Measurements from ENCODE around the gene SAP30L. TPM values are rescaled to one million over a fixed set of nuclear protein-coding genes. Genes with fewer than 3 reads are reported as not detected.
A peak's percentile ranks its signal among the peaks of the same experiment; 100 is the strongest.

SAP30L gene
- 10 to 100 TPM; 40.5 to 43.4 TPM for total RNA-seq
- polyA plus RNA-seq = 10 to 100 TPM; 26.7 to 28.8 TPM
- long read RNA-seq, donor 1, partial matches to known transcripts = 0 of 9 reads
- long read RNA-seq, donor 1, other reads (novel, unspliced or antisense) = 8 of 9 reads
- long read RNA-seq, donor 2, full-length matches to known transcripts = 21 of 29 reads
- long read RNA-seq, donor 2, partial matches to known transcripts = 0 of 29 reads
- long read RNA-seq, donor 2, other reads (novel, unspliced or antisense) = 8 of 29 reads

DNA sequence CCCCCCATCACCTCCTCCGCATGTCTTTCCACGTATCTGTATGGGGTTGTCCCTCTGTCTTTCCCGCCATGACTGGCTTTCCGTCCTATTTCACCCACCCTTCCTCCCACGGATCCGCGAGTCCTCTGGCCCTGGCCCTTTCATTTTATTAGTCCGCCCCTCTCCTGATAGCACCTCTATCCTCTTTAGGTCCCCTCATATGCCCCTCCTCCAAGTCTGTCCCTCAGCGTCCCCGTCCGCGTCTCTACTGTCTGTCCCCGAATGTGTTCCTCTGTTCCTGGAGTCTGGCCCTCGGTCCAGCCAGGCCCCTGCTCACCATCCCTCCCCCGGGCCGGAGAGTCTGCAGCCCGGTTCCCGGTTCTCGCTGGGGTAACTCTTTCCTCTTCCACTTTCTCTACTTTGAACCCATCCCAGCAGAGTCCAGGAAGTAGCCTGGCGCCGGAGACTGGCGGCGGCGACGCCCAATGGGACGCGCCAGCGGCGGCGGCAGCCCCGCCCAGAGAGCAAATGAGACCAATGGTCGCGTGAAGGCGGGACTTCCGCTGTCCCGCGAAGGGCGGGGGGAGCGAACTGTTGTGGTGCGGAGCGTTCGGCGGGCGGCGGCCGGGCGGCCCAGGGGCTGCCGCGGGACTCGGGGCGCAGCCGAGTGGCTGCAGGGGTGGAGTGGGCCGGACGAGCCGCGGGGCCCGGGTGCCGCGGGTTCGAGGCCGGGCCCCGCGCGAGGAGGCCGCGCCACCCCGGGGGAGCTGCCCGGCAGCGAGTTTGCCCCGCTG, at the start of gene SAP30L:
TSS of gene SAP30L (plus strand) at position 576 of the 773 bp plus-strand sequence. CDS start 608 bp downstream, outside the sequence.
- Histone ChIP-seq H3K27ac (ENCODE audit: low read depth in 1 of 2, low read length in 2 of 2) (peak within 1 kb of the TSS in 1 of 2 donors; percentile 53), H3K27me3 (ENCODE audit: control insufficient read depth in 1 of 2, insufficient read depth in 2 of 2, low read length in 1 of 2) (no peaks in the 10 kb centered on the region), H3K4me3 (ENCODE audit: low read length in 2 of 2) (peak within 1 kb of the TSS; percentile 89 to 98), H3K36me3 (ENCODE audit: control insufficient read depth in 1 of 2, insufficient read depth in 2 of 2, low read length in 1 of 2) (no peaks in the 10 kb centered on the region), H3K9me3 (ENCODE audit: control insufficient read depth, low read length) (no peaks in the 10 kb centered on the region), H3K4me1 (ENCODE audit: control insufficient read depth in 1 of 2, insufficient read depth in 2 of 2, low read length in 2 of 2) (no peaks in the 10 kb centered on the region)
- peak; percentile 96 to 97 for DNase-seq
- intact Hi-C loops (cut with DNase I) = no loop called here
- peak; percentile 98 for ATAC-seq (ENCODE audit: low FRiP score)
- 0% methylated on average over 47 to 70 of the region's 70 CpGs for WGBS, 2 donors

- no peaks in the 10 kb centered on the region for H3K27me3 ChIP-seq (ENCODE audit: control insufficient read depth in 1 of 2, insufficient read depth in 2 of 2, low read length in 1 of 2)
- no peaks in the 10 kb centered on the region for H3K4me1 ChIP-seq (ENCODE audit: control insufficient read depth in 1 of 2, insufficient read depth in 2 of 2, low read length in 2 of 2)
- ATAC-seq (ENCODE audit: low FRiP score) (no peak), DNase-seq (no peak)
- no peak overlapping the region for H3K27ac ChIP-seq (ENCODE audit: low read depth in 1 of 2, low read length in 2 of 2)
- H3K9me3 ChIP-seq (ENCODE audit: control insufficient read depth, low read length) = no peaks in the 10 kb centered on the region
- intact Hi-C loops (cut with DNase I) = no loop called here
- no peak overlapping the region for H3K4me3 ChIP-seq (ENCODE audit: low read length in 2 of 2)
- WGBS, 2 donors = 85 to 100% methylated on average over 3 of the region's 3 CpGs
- H3K36me3 ChIP-seq (ENCODE audit: control insufficient read depth in 1 of 2, insufficient read depth in 2 of 2, low read length in 1 of 2) = peaks cover 0 to 2% of the 10 kb centered on the region in 2 donors
Measured at GRCh38 chr5:154396128-154396527, 49.7 kb upstream of the SAP30L start.

- Histone ChIP-seq H3K36me3 (ENCODE audit: control insufficient read depth in 1 of 2, insufficient read depth in 2 of 2, low read length in 1 of 2) (no peaks in the 10 kb centered on the region), H3K9me3 (ENCODE audit: control insufficient read depth, low read length) (no peaks in the 10 kb centered on the region), H3K27ac (ENCODE audit: low read depth in 1 of 2, low read length in 2 of 2) (no peak overlapping the region), H3K4me1 (ENCODE audit: control insufficient read depth in 1 of 2, insufficient read depth in 2 of 2, low read length in 2 of 2) (no peaks in the 10 kb centered on the region), H3K4me3 (ENCODE audit: low read length in 2 of 2) (no peak overlapping the region), H3K27me3 (ENCODE audit: control insufficient read depth in 1 of 2, insufficient read depth in 2 of 2, low read length in 1 of 2) (no peaks in the 10 kb centered on the region)
- no peak for ATAC-seq (ENCODE audit: low FRiP score)
- intact Hi-C loops (cut with DNase I) = no loop called here
- DNase-seq = no peak
- 46 to 51% methylated on average over 10 of the region's 10 CpGs for WGBS, 2 donors
Measured at GRCh38 chr5:154397652-154398406, 48.0 kb upstream of the SAP30L start.

DNA sequence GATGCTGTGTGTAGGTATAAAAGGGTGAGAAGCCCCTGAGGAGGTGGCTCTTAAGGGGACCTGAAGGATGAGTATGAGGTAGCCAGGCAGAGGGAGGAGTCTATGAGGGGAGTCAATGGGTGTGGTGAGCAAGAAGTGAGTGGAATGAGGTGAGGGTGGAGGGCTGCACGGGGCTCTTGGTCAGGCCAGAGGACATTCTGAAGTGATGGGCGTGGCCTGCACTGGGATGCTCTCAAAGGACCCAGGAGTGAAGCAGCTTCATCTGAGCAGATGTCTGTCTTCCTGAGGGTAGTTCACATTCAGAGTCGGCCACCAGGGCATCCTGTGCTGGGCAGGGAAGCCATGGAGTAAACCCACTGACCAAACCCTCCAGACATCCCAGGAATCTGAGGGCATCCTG, 45.1 kb upstream of the SAP30L start:
- intact Hi-C loops (cut with DNase I) = loop anchor here in 1 of 2 donors (10.0 kb wide), 1 partner anchor 426 kb away; no protein-coding TSS in a partner anchor
- no peak overlapping the region for H3K27ac ChIP-seq (ENCODE audit: low read depth in 1 of 2, low read length in 2 of 2)
- no peak for ATAC-seq (ENCODE audit: low FRiP score)
- no peaks in the 10 kb centered on the region for H3K9me3 ChIP-seq (ENCODE audit: control insufficient read depth, low read length)
- no peaks in the 10 kb centered on the region for H3K27me3 ChIP-seq (ENCODE audit: control insufficient read depth in 1 of 2, insufficient read depth in 2 of 2, low read length in 1 of 2)
- no peaks in the 10 kb centered on the region for H3K4me1 ChIP-seq (ENCODE audit: control insufficient read depth in 1 of 2, insufficient read depth in 2 of 2, low read length in 2 of 2)
- 83 to 84% methylated on average over 3 of the region's 3 CpGs for WGBS, 2 donors
- no peaks in the 10 kb centered on the region for H3K36me3 ChIP-seq (ENCODE audit: control insufficient read depth in 1 of 2, insufficient read depth in 2 of 2, low read length in 1 of 2)
- H3K4me3 ChIP-seq (ENCODE audit: low read length in 2 of 2) = no peak overlapping the region
- DNase-seq = no peak

GRCh38 chr5:154401355-154401754, 44.4 kb upstream of the SAP30L start:
- Histone ChIP-seq H3K4me3 (ENCODE audit: low read length in 2 of 2) (no peak overlapping the region), H3K36me3 (ENCODE audit: control insufficient read depth in 1 of 2, insufficient read depth in 2 of 2, low read length in 1 of 2) (no peaks in the 10 kb centered on the region), H3K9me3 (ENCODE audit: control insufficient read depth, low read length) (no peaks in the 10 kb centered on the region), H3K27ac (ENCODE audit: low read depth in 1 of 2, low read length in 2 of 2) (no peak overlapping the region), H3K4me1 (ENCODE audit: control insufficient read depth in 1 of 2, insufficient read depth in 2 of 2, low read length in 2 of 2) (no peaks in the 10 kb centered on the region), H3K27me3 (ENCODE audit: control insufficient read depth in 1 of 2, insufficient read depth in 2 of 2, low read length in 1 of 2) (no peaks in the 10 kb centered on the region)
- DNase-seq (no peak), ATAC-seq (ENCODE audit: low FRiP score) (no peak)
- WGBS, 2 donors = 88 to 90% methylated on average over 5 of the region's 5 CpGs
- intact Hi-C loops (cut with DNase I) = loop anchor here in 1 of 2 donors (10.0 kb wide), 1 partner anchor 427 kb away; no protein-coding TSS in a partner anchor

DNA sequence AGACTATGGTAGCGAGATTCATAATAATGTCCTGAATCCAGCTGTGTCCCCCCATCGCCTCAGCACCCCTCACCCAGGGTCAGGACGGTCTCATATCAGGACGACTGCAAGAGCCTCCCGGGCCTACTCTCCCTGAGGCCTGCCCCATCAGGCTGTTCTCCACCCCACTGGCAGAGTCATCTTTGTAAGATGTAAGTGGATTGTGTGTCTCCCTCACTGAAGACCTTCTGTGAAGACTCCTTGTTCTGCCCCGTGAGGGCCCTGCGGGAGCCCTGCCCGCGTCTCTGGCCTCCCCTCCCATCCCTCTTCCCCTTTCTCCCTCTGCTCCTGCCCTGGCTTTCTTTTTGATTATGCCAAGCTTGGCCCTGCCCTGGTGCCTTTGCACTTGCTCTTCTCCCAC, 43.9 kb upstream of the SAP30L start:
- no peak for DNase-seq
- Histone ChIP-seq H3K9me3 (ENCODE audit: control insufficient read depth, low read length) (no peaks in the 10 kb centered on the region), H3K4me3 (ENCODE audit: low read length in 2 of 2) (no peak overlapping the region), H3K36me3 (ENCODE audit: control insufficient read depth in 1 of 2, insufficient read depth in 2 of 2, low read length in 1 of 2) (no peaks in the 10 kb centered on the region), H3K27ac (ENCODE audit: low read depth in 1 of 2, low read length in 2 of 2) (no peak overlapping the region), H3K4me1 (ENCODE audit: control insufficient read depth in 1 of 2, insufficient read depth in 2 of 2, low read length in 2 of 2) (no peaks in the 10 kb centered on the region), H3K27me3 (ENCODE audit: control insufficient read depth in 1 of 2, insufficient read depth in 2 of 2, low read length in 1 of 2) (no peaks in the 10 kb centered on the region)
- ATAC-seq (ENCODE audit: low FRiP score) = no peak
- WGBS, 2 donors = 98 to 100% methylated on average over 9 of the region's 9 CpGs
- intact Hi-C loops (cut with DNase I) = loop anchor here in 1 of 2 donors (10.0 kb wide), 1 partner anchor 427 kb away; no protein-coding TSS in a partner anchor

DNA sequence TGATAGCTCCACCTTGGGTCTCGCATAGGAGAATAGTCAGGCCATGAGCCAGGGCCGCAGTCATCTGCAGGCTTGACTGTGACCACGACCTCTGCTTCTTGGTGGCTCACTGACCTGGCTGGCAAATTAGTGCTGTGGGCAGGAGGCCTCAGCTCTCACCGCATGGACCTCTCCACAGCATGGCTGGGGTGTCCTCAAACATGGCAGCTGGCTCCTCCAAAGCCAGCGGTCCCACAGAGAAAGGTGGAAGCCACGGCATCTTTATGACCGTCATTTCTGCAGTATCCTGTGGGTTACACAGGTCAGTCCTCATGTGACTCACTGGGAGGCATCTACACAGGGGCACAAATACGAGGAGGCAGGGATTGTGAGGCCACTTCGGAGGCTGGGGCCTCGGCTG, 43.2 kb upstream of the SAP30L start:
- no peaks in the 10 kb centered on the region for H3K9me3 ChIP-seq (ENCODE audit: control insufficient read depth, low read length)
- DNase-seq (no peak), ATAC-seq (ENCODE audit: low FRiP score) (no peak)
- intact Hi-C loops (cut with DNase I) = loop anchor here in 1 of 2 donors (10.0 kb wide), 1 partner anchor 428 kb away; no protein-coding TSS in a partner anchor
- no peak overlapping the region for H3K4me3 ChIP-seq (ENCODE audit: low read length in 2 of 2)
- H3K27me3 ChIP-seq (ENCODE audit: control insufficient read depth in 1 of 2, insufficient read depth in 2 of 2, low read length in 1 of 2) = no peaks in the 10 kb centered on the region
- H3K4me1 ChIP-seq (ENCODE audit: control insufficient read depth in 1 of 2, insufficient read depth in 2 of 2, low read length in 2 of 2) = no peaks in the 10 kb centered on the region
- no peak overlapping the region for H3K27ac ChIP-seq (ENCODE audit: low read depth in 1 of 2, low read length in 2 of 2)
- 93 to 95% methylated on average over 10 of the region's 10 CpGs for WGBS, 2 donors
- H3K36me3 ChIP-seq (ENCODE audit: control insufficient read depth in 1 of 2, insufficient read depth in 2 of 2, low read length in 1 of 2) = no peaks in the 10 kb centered on the region

- Histone ChIP-seq H3K4me3 (ENCODE audit: low read length in 2 of 2) (no peak overlapping the region), H3K27me3 (ENCODE audit: control insufficient read depth in 1 of 2, insufficient read depth in 2 of 2, low read length in 1 of 2) (no peaks in the 10 kb centered on the region), H3K9me3 (ENCODE audit: control insufficient read depth, low read length) (no peaks in the 10 kb centered on the region), H3K36me3 (ENCODE audit: control insufficient read depth in 1 of 2, insufficient read depth in 2 of 2, low read length in 1 of 2) (no peaks in the 10 kb centered on the region), H3K4me1 (ENCODE audit: control insufficient read depth in 1 of 2, insufficient read depth in 2 of 2, low read length in 2 of 2) (no peaks in the 10 kb centered on the region), H3K27ac (ENCODE audit: low read depth in 1 of 2, low read length in 2 of 2) (no peak overlapping the region)
- DNase-seq (no peak), ATAC-seq (ENCODE audit: low FRiP score) (no peak)
- WGBS, 2 donors = 93 to 97% methylated on average over 4 of the region's 4 CpGs
- intact Hi-C loops (cut with DNase I) = loop anchor here in 1 of 2 donors (10.0 kb wide), 1 partner anchor 428 kb away; no protein-coding TSS in a partner anchor
Measured at GRCh38 chr5:154403234-154403633, 42.6 kb upstream of the SAP30L start.

Measured in aorta (tissue), 5 donors.